ENCODE data around the gene NAT10. TPM values are rescaled to one million over a fixed set of nuclear protein-coding genes. Genes with fewer than 3 reads are reported as not detected.
"Not testable (repeated sequence)": the region's sequence is repeated elsewhere in the genome, so short reads cannot be mapped to it uniquely, and the experiment has no call there.

The NAT10 gene
- total RNA-seq, 5 donors from 2014 or later (not counting 1 experiment from before 2014, with no cell fraction given) = 55.0 to 84.0 (median 73.5) TPM

- Mint-ChIP-seq H3K27ac (peak overlapping the region in 1 of 2 donors; percentile 31), H3K4me1 (peaks cover 73 to 77% (median 75%) of the 10 kb centered on the region in 3 donors), H3K36me3 (peaks cover 25% of the 10 kb centered on the region), H3K4me3 (peak overlapping the region in 1 of 3 donors; percentile 31)
- not testable (repeated sequence) for H3K9me3 Mint-ChIP-seq; H3K4me3 ChIP-seq (ENCODE audit: control insufficient read depth in 1 of 2, extremely low read depth in 1 of 2, low read length in 1 of 2); H3K27ac ChIP-seq (ENCODE audit: low read length); H3K27me3 Mint-ChIP-seq; ATAC-seq (replicated peaks in 1 of 4); DNase-seq; H3K27me3 ChIP-seq (replicated peaks in 1 of 2; ENCODE audit: control insufficient read depth in 2 of 2, extremely low read depth in 1 of 2, insufficient read depth in 2 of 2, low read length in 1 of 2); H3K9me3 ChIP-seq
- Histone ChIP-seq H3K36me3 (ENCODE audit: control insufficient read depth in 2 of 2, extremely low read depth in 1 of 2, insufficient read depth in 1 of 2, low read length in 1 of 2) (peaks cover 1 to 21% of the 10 kb centered on the region in 2 donors), H3K4me1 (ENCODE audit: control insufficient read depth in 1 of 2, extremely low read depth in 1 of 2, insufficient read depth in 2 of 2, low read length in 2 of 2) (peaks cover 2 to 23% of the 10 kb centered on the region in 2 experiments)
- POLR2A ChIA-PET = interaction anchor here in 1 of 2 donors (0.8 kb wide), 1 partner anchor 23 kb away, joined by 3 read pairs; no protein-coding TSS in a partner anchor
- WGBS (ENCODE audit: insufficient coverage) = 91% methylated on average over 8 of the region's 8 CpGs
- CTCF ChIA-PET = interaction anchor here in 1 of 2 donors (0.6 to 1.0 kb wide), 3 partner anchors 27 to 70 kb away, joined by 3 read pairs; no protein-coding TSS in a partner anchor
These were observed 38.7 kb upstream of the NAT10 start for GRCh38 chr11:34066766-34067165.

- Mint-ChIP-seq H3K27ac (peak overlapping the region; percentile 5 to 8), H3K4me1 (peaks cover 68 to 75% (median 74%) of the 10 kb centered on the region in 3 donors), H3K27me3 (no peaks in the 10 kb centered on the region), H3K36me3 (peaks cover 26% of the 10 kb centered on the region), H3K9me3 (no peaks in the 10 kb centered on the region), H3K4me3 (peak overlapping the region in 1 of 3 donors; percentile 31)
- H3K27me3 ChIP-seq (replicated peaks in 1 of 2; ENCODE audit: control insufficient read depth in 2 of 2, extremely low read depth in 1 of 2, insufficient read depth in 2 of 2, low read length in 1 of 2) = no peaks in the 10 kb centered on the region
- no peak overlapping the region for H3K4me3 ChIP-seq (ENCODE audit: control insufficient read depth in 1 of 2, extremely low read depth in 1 of 2, low read length in 1 of 2)
- H3K9me3 ChIP-seq = no peaks in the 10 kb centered on the region
- ATAC-seq (replicated peaks in 1 of 4) (no peak), DNase-seq (no peak)
- peaks cover 2 to 19% of the 10 kb centered on the region in 2 experiments for H3K4me1 ChIP-seq (ENCODE audit: control insufficient read depth in 1 of 2, extremely low read depth in 1 of 2, insufficient read depth in 2 of 2, low read length in 2 of 2)
- 85% methylated on average over 7 of the region's 7 CpGs for WGBS (ENCODE audit: insufficient coverage)
- ChIA-PET CTCF (interaction anchor here (0.6 to 1.2 kb wide), 5 partner anchors 10 to 70 kb away, joined by 3 read pairs; no protein-coding TSS in a partner anchor), POLR2A (no interaction called here)
- H3K36me3 ChIP-seq (ENCODE audit: control insufficient read depth in 2 of 2, extremely low read depth in 1 of 2, insufficient read depth in 1 of 2, low read length in 1 of 2) = peaks cover 0 to 26% of the 10 kb centered on the region in 2 donors
- no peak overlapping the region for H3K27ac ChIP-seq (ENCODE audit: low read length)
These were observed 37.9 kb upstream of the NAT10 start for GRCh38 chr11:34067383-34068065.

GRCh38 chr11:34068111-34068510 lies 37.3 kb upstream of the NAT10 start:
- Mint-ChIP-seq H3K4me1 (peaks cover 63 to 73% (median 72%) of the 10 kb centered on the region in 3 donors), H3K27me3 (no peaks in the 10 kb centered on the region), H3K36me3 (peaks cover 25% of the 10 kb centered on the region), H3K4me3 (peak overlapping the region in 1 of 3 donors; percentile 28), H3K9me3 (no peaks in the 10 kb centered on the region), H3K27ac (peak overlapping the region; percentile 5 to 8)
- Histone ChIP-seq H3K36me3 (ENCODE audit: control insufficient read depth in 2 of 2, extremely low read depth in 1 of 2, insufficient read depth in 1 of 2, low read length in 1 of 2) (peaks cover 0 to 29% of the 10 kb centered on the region in 2 donors), H3K9me3 (no peaks in the 10 kb centered on the region), H3K4me3 (ENCODE audit: control insufficient read depth in 1 of 2, extremely low read depth in 1 of 2, low read length in 1 of 2) (no peak overlapping the region), H3K4me1 (ENCODE audit: control insufficient read depth in 1 of 2, extremely low read depth in 1 of 2, insufficient read depth in 2 of 2, low read length in 2 of 2) (peaks cover under 1 to 19% of the 10 kb centered on the region in 2 experiments), H3K27me3 (replicated peaks in 1 of 2; ENCODE audit: control insufficient read depth in 2 of 2, extremely low read depth in 1 of 2, insufficient read depth in 2 of 2, low read length in 1 of 2) (no peaks in the 10 kb centered on the region), H3K27ac (ENCODE audit: low read length) (no peak overlapping the region)
- DNase-seq (no peak), ATAC-seq (replicated peaks in 1 of 4) (no peak)
- POLR2A ChIA-PET = no interaction called here
- 100% methylated on average over 1 of the region's 2 CpGs for WGBS (ENCODE audit: insufficient coverage)
- CTCF ChIA-PET = interaction anchor here (0.9 to 1.2 kb wide), 3 partner anchors 8 to 11 kb away, joined by 3 to 11 read pairs (median 3); no protein-coding TSS in a partner anchor

- not testable (repeated sequence) for H3K27me3 ChIP-seq (replicated peaks in 1 of 2; ENCODE audit: control insufficient read depth in 2 of 2, extremely low read depth in 1 of 2, insufficient read depth in 2 of 2, low read length in 1 of 2); DNase-seq; H3K4me3 Mint-ChIP-seq; H3K9me3 ChIP-seq; H3K27ac Mint-ChIP-seq; H3K4me3 ChIP-seq (ENCODE audit: control insufficient read depth in 1 of 2, extremely low read depth in 1 of 2, low read length in 1 of 2); H3K27ac ChIP-seq (ENCODE audit: low read length); H3K9me3 Mint-ChIP-seq; ATAC-seq (replicated peaks in 1 of 4); H3K27me3 Mint-ChIP-seq
- Histone ChIP-seq H3K36me3 (ENCODE audit: control insufficient read depth in 2 of 2, extremely low read depth in 1 of 2, insufficient read depth in 1 of 2, low read length in 1 of 2) (peaks cover under 1 to 51% of the 10 kb centered on the region in 2 donors), H3K4me1 (ENCODE audit: control insufficient read depth in 1 of 2, extremely low read depth in 1 of 2, insufficient read depth in 2 of 2, low read length in 2 of 2) (peaks cover 5 to 19% of the 10 kb centered on the region in 2 experiments)
- no CpG with 5 or more reads among the region's 8 CpGs for WGBS (ENCODE audit: insufficient coverage)
- Mint-ChIP-seq H3K4me1 (peaks cover 49 to 73% (median 70%) of the 10 kb centered on the region in 3 donors), H3K36me3 (peaks cover 31% of the 10 kb centered on the region)
- ChIA-PET CTCF (interaction anchor here (1.3 to 1.5 kb wide), 3 partner anchors 9 to 74 kb away, joined by 3 to 7 read pairs (median 4); no protein-coding TSS in a partner anchor), POLR2A (interaction anchor here (0.5 to 0.6 kb wide), 2 partner anchors 11 to 796 kb away, joined by 3 to 10 read pairs; no protein-coding TSS in a partner anchor)
These were observed 34.1 kb upstream of the NAT10 start for GRCh38 chr11:34071306-34071705.

DNA sequence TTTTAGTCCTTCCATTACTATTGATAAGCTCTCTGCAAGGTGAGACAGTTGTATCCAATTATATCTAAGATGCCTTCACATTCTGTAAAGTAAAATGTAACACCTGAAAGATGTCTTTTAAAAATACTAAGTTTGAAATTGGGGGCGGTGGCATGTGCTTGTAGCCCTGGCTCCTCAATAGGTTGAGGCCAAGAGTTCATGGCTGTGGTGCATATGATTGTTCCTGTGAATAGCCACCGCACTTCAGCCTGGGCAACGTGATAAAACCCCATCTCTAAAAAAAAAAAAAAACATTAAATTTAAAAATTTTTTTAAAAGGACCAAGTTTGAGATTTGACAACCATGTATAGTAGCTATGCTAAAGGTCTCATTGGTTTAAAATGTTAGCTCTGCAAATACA lies 33.4 kb upstream of the NAT10 start:
- CTCF ChIA-PET = interaction anchor here (0.6 to 1.5 kb wide), 6 partner anchors 8 to 685 kb away, joined by 3 to 7 read pairs (median 3); partner anchors contain the start of gene NAT10 (in 1 of the 2)
- Histone ChIP-seq H3K4me1 (ENCODE audit: control insufficient read depth in 1 of 2, extremely low read depth in 1 of 2, insufficient read depth in 2 of 2, low read length in 2 of 2) (peaks cover 5 to 13% of the 10 kb centered on the region in 2 experiments), H3K27ac (ENCODE audit: low read length) (no peak overlapping the region), H3K36me3 (ENCODE audit: control insufficient read depth in 2 of 2, extremely low read depth in 1 of 2, insufficient read depth in 1 of 2, low read length in 1 of 2) (peaks cover 5 to 58% of the 10 kb centered on the region in 2 donors), H3K27me3 (replicated peaks in 1 of 2; ENCODE audit: control insufficient read depth in 2 of 2, extremely low read depth in 1 of 2, insufficient read depth in 2 of 2, low read length in 1 of 2) (no peaks in the 10 kb centered on the region), H3K4me3 (ENCODE audit: control insufficient read depth in 1 of 2, extremely low read depth in 1 of 2, low read length in 1 of 2) (no peak overlapping the region), H3K9me3 (no peaks in the 10 kb centered on the region)
- H3K36me3 Mint-ChIP-seq = peaks cover 34% of the 10 kb centered on the region
- no peaks in the 10 kb centered on the region for H3K27me3 Mint-ChIP-seq
- H3K9me3 Mint-ChIP-seq = no peaks in the 10 kb centered on the region
- WGBS (ENCODE audit: insufficient coverage) = no CpG with 5 or more reads among the region's 3 CpGs
- DNase-seq (no peak), ATAC-seq (replicated peaks in 1 of 4) (no peak)
- no peak overlapping the region for H3K4me3 Mint-ChIP-seq
- peaks cover 45 to 71% (median 67%) of the 10 kb centered on the region in 3 donors for H3K4me1 Mint-ChIP-seq
- POLR2A ChIA-PET = interaction anchor here (0.5 to 0.7 kb wide), 3 partner anchors 9 to 1167 kb away, joined by 3 to 5 read pairs (median 4); no protein-coding TSS in a partner anchor
- H3K27ac Mint-ChIP-seq = no peak overlapping the region

DNA sequence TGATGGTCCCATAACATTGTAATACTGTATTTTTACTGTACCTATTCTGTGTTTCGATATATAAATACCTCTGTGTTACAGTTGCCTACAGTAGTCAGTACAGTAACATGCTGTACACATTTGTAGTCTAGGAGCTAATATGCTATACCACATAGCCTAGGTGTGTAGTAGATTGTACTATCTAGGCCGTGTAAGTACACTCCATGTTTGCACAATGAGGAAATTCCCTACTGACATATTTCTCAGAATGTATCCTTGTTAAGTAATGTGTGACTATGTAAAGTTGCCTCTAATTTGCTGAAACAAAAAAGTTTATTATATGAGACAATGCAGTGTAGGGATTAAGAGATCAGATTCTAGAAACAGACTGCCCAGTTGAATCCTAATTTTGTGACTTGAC lies 32.6 kb upstream of the NAT10 start:
- Mint-ChIP-seq H3K27ac (peak overlapping the region in 1 of 2 donors; percentile 44), H3K27me3 (no peaks in the 10 kb centered on the region), H3K9me3 (no peaks in the 10 kb centered on the region), H3K36me3 (peaks cover 42% of the 10 kb centered on the region), H3K4me1 (peaks cover 37 to 70% (median 66%) of the 10 kb centered on the region in 3 donors), H3K4me3 (no peak overlapping the region)
- Histone ChIP-seq H3K4me1 (ENCODE audit: control insufficient read depth in 1 of 2, extremely low read depth in 1 of 2, insufficient read depth in 2 of 2, low read length in 2 of 2) (peaks cover 5 to 8% of the 10 kb centered on the region in 2 experiments), H3K9me3 (no peaks in the 10 kb centered on the region), H3K36me3 (ENCODE audit: control insufficient read depth in 2 of 2, extremely low read depth in 1 of 2, insufficient read depth in 1 of 2, low read length in 1 of 2) (peaks cover 5 to 65% of the 10 kb centered on the region in 2 donors), H3K27ac (ENCODE audit: low read length) (no peak overlapping the region), H3K27me3 (replicated peaks in 1 of 2; ENCODE audit: control insufficient read depth in 2 of 2, extremely low read depth in 1 of 2, insufficient read depth in 2 of 2, low read length in 1 of 2) (no peaks in the 10 kb centered on the region), H3K4me3 (ENCODE audit: control insufficient read depth in 1 of 2, extremely low read depth in 1 of 2, low read length in 1 of 2) (no peak overlapping the region)
- CTCF ChIA-PET = interaction anchor here (0.6 to 1.0 kb wide), 3 partner anchors 32 to 686 kb away, joined by 3 read pairs; partner anchors contain the start of gene NAT10 (in 1 of the 2)
- POLR2A ChIA-PET = interaction anchor here (0.7 kb wide), 2 partner anchors 10 to 1166 kb away, joined by 4 to 5 read pairs; no protein-coding TSS in a partner anchor
- no CpG with 5 or more reads among the region's 2 CpGs for WGBS (ENCODE audit: insufficient coverage)
- ATAC-seq (replicated peaks in 1 of 4) (no peak), DNase-seq (no peak)
